OCI-LY7 (cell line): Measurements from ENCODE around the gene MEAF6. TPM values are rescaled to one million over a fixed set of nuclear protein-coding genes. Genes with fewer than 3 reads are reported as not detected.

Source experiments
- BruUV-seq: library from RNA; stranded (reverse); fragments of 400-500 nt; replicated peaks from 2 replicates; lab custom pipeline; 2021; lab: Mats Ljungman, UMichigan
- CTCF ChIA-PET: fragments of 300-600 bp; sonication (Branson Sonifier 250); formaldehyde crosslinking; loops from one replicate; lab custom pipeline; 2022; ENCODE audit warnings: antibody characterized with exemption; ENCODE audit not compliant: unreplicated experiment; lab: Charles Lee
- POLR2A ChIA-PET: fragments of 300-600 bp; sonication (Branson Sonifier 250); formaldehyde crosslinking; loops from one replicate; lab custom pipeline; 2022; ENCODE audit warnings: antibody characterized with exemption; lab: Charles Lee
- DNase-seq: peaks from one replicate; pipeline ENCODE4 v3.0.0-alpha.2; 2015; ENCODE audit warnings: low spot score
- H2AFZ ChIP-seq: fragments of 200-600 bp; sonication (generic), shearing (Covaris generic); 2 replicates; pipeline ENCODE4 v1.6.1; 2014; ENCODE audit warnings: mild to moderate bottlenecking, antibody characterized with exemption, low read length, moderate library complexity
- H3K27ac ChIP-seq: fragments of 200-600 bp; sonication (generic); 2 replicates; pipeline ENCODE4 v1.5.1; 2014; ENCODE audit warnings: mixed run types, low read depth, mild to moderate bottlenecking, moderate library complexity, low read length, inconsistent platforms; ENCODE audit not compliant: poor library complexity, severe bottlenecking
- H3K36me3 ChIP-seq: fragments of 200-600 bp; sonication (generic); 2 replicates; pipeline ENCODE4 v1.6.1; 2014; ENCODE audit warnings: mild to moderate bottlenecking, antibody characterized with exemption, low read length, moderate library complexity, mixed read lengths; ENCODE audit not compliant: insufficient read depth
- H3K4me1 ChIP-seq: fragments of 200-600 bp; sonication (generic); 2 replicates; pipeline ENCODE4 v1.5.1; 2014; ENCODE audit warnings: mild to moderate bottlenecking, low read length; ENCODE audit not compliant: insufficient read depth, poor library complexity, severe bottlenecking
- H3K4me2 ChIP-seq: fragments of 200-600 bp; sonication (generic); 2 replicates; pipeline ENCODE4 v1.6.1; 2014; ENCODE audit warnings: mild to moderate bottlenecking, low read length
- H3K4me3 ChIP-seq: fragments of 200-600 bp; sonication (generic); 2 replicates; pipeline ENCODE4 v1.5.1; 2014; ENCODE audit warnings: mild to moderate bottlenecking, low read depth, low read length; ENCODE audit not compliant: poor library complexity, severe bottlenecking
- H3K79me2 ChIP-seq: fragments of 200-600 bp; sonication (generic); 2 replicates; pipeline ENCODE4 v1.6.1; 2016; ENCODE audit warnings: low read depth, mild to moderate bottlenecking, low read length, moderate library complexity, mixed read lengths; ENCODE audit not compliant: insufficient read depth
- H3K9me2 ChIP-seq: fragments of 200-600 bp; sonication (generic); 2 replicates; pipeline ENCODE4 v1.6.1; 2016; ENCODE audit warnings: mild to moderate bottlenecking, low read length, mixed read lengths; ENCODE audit not compliant: insufficient read depth
- H3K9me3 ChIP-seq: fragments of 200-600 bp; sonication (generic); 2 replicates; pipeline ENCODE4 v1.6.1; 2014; ENCODE audit warnings: mild to moderate bottlenecking, mixed run types, low read length, mixed read lengths
- H4K20me1 ChIP-seq: fragments of 200-600 bp; sonication (generic); 2 replicates; pipeline ENCODE4 v1.6.1; 2014; ENCODE audit warnings: mild to moderate bottlenecking, antibody characterized with exemption, low read length, moderate library complexity, mixed read lengths; ENCODE audit not compliant: insufficient read depth
- CTCF ChIP-seq: fragments of 200-600 bp; sonication (generic); conservative IDR thresholded peaks from 2 replicates; pipeline ENCODE4 v1.5.1; 2014; ENCODE audit warnings: mild to moderate bottlenecking, antibody characterized with exemption, low read length, moderate library complexity, mixed read lengths
- EZH2phosphoT487 ChIP-seq: fragments of 200-600 bp; sonication (generic); IDR thresholded peaks from 2 replicates; pipeline ENCODE4 v1.6.1; 2018; ENCODE audit warnings: low read depth, borderline replicate concordance, mild to moderate bottlenecking, mixed run types, antibody characterized with exemption, low read length, moderate library complexity, mixed read lengths
- intact Hi-C: fragments of 100-400 bp; cut with micrococcal nuclease; formaldehyde crosslinking; loops from one replicate; pipeline ENCODE4 v1.10.0; 2022; ENCODE audit not compliant: unreplicated experiment
- total RNA-seq, 2 experiments: library from RNA; depleted of rRNA in 1 of 2; stranded (reverse); fragments of >200 nt in 1 of 2; shearing (Covaris generic) in 1 of 2; gene quantifications; 2 replicates each; pipeline ENCODE4 v1.2.3, GENCODE V29; 2014 to 2022

MEAF6 gene
- total RNA-seq, 2 experiments from 2014 or later = 69.8 to 74.3 TPM

- H3K9me3 ChIP-seq = peaks cover 12% of the 10 kb centered on the region
- H3K4me3 ChIP-seq = no peak overlapping the region
- H3K4me1 ChIP-seq = no peaks in the 10 kb centered on the region
- intact Hi-C loops = no loop called here
- no peaks in the 10 kb centered on the region for H3K79me2 ChIP-seq
- H3K36me3 ChIP-seq = peaks cover 16% of the 10 kb centered on the region
- H4K20me1 ChIP-seq = no peaks in the 10 kb centered on the region
- TF ChIP-seq EZH2phosphoT487 = no peak
- no peak for TF ChIP-seq CTCF
- H3K9me2 ChIP-seq = no peaks in the 10 kb centered on the region
- POLR2A ChIA-PET = no interaction called here
- H3K4me2 ChIP-seq = no peak overlapping the region
- DNase-seq = no peak
- H2AFZ ChIP-seq = no peak overlapping the region
- CTCF ChIA-PET = no interaction called here
- H3K27ac ChIP-seq = no peak overlapping the region
- no TSS peak for BruUV-seq
Observed at GRCh38 chr1:37559080-37559479, 44.5 kb upstream of the MEAF6 start.

GRCh38 chr1:37558411-37558810 is 43.8 kb upstream of the MEAF6 start:
- Histone ChIP-seq H4K20me1 (peaks cover 2% of the 10 kb centered on the region; the same call in 1 of the 2 replicates), H3K79me2 (peaks cover 6% of the 10 kb centered on the region), H3K4me1 (peaks cover 1% of the 10 kb centered on the region), H3K4me3 (no peak overlapping the region), H3K9me2 (no peaks in the 10 kb centered on the region), H3K27ac (no peak overlapping the region), H2AFZ (no peak overlapping the region), H3K4me2 (no peak overlapping the region), H3K9me3 (peaks cover 12% of the 10 kb centered on the region), H3K36me3 (peaks cover 16% of the 10 kb centered on the region)
- ChIA-PET POLR2A (no interaction called here), CTCF (no interaction called here)
- intact Hi-C loops = no loop called here
- BruUV-seq = no TSS peak
- no peak for DNase-seq
- TF ChIP-seq EZH2phosphoT487 (no peak), CTCF (no peak)

- peaks cover 16% of the 10 kb centered on the region for H3K79me2 ChIP-seq
- no TSS peak for BruUV-seq
- intact Hi-C loops = no loop called here
- H3K4me3 ChIP-seq = no peak overlapping the region
- DNase-seq = no peak
- ChIA-PET POLR2A (no interaction called here), CTCF (no interaction called here)
- TF ChIP-seq EZH2phosphoT487 (no peak), CTCF (no peak)
- no peaks in the 10 kb centered on the region for H3K9me2 ChIP-seq
- H3K36me3 ChIP-seq = peaks cover 9% of the 10 kb centered on the region
- no peak overlapping the region for H2AFZ ChIP-seq
- no peak overlapping the region for H3K27ac ChIP-seq
- peaks cover 12% of the 10 kb centered on the region for H3K9me3 ChIP-seq
- H3K4me2 ChIP-seq = no peak overlapping the region
- H3K4me1 ChIP-seq = peaks cover 11% of the 10 kb centered on the region
- peaks cover 9% of the 10 kb centered on the region for H4K20me1 ChIP-seq
Observed at GRCh38 chr1:37557402-37557801, 42.8 kb upstream of the MEAF6 start.
